ENCODE measurements around the gene PURA.

The PURA gene

DNA sequence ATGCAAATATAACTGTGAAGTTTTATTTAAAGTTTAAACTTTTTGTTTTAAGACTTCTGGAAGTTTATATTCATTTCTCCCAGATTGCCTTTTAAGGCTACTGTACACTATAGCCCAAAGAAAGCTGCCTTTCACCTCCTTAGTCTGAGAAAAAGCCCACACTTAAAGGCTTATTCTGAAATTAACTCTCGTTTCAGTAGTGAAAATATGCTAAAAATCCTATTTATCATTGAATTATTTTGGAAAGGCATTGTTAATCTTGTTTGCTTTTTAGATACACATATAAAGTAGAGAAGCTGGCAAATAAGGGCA lies 3.3 kb upstream of the PURA start:
- no peak for DNase-seq

DNA sequence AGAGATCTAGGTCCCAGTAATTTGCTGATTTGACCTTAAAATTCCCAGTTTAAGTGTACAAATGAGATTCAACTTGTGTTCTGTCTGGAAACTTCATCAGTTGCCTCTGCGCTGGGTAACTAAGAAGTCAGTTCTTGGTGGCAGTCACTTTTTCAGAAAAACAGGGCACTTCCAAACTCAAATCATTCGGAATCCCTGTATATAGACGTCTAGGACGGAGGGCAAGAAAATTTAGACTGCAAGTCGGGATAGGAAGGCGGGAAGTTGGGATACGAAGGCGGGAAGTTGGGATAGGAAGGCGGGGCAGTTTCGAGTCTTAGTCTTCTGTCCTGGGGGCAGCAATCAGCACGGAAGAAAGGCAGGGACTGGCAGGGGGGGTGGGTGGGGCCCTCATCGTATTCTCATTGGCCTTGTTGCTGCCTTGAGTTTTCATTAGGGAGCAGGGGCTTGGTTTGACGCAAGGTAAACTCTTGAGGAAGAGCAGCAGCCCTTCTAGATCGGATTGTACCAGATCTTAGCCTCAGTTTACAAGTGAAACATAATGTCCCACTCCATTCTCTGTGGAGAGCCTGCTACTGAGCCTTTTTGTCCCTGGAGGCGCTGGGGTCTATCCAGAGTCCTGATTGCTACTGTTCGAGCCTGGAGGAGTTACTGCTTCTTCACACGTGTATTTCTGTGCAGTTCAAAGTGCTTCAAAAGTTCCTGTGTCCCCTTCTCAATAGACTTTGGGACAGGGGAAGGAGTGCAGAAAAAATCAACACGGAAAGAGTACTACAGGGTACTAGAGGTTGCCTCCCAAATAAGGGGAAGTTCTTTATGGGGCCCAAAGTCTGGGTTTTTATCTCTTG lies 2.7 kb upstream of the PURA start:
- DNase-seq = no peak

DNA sequence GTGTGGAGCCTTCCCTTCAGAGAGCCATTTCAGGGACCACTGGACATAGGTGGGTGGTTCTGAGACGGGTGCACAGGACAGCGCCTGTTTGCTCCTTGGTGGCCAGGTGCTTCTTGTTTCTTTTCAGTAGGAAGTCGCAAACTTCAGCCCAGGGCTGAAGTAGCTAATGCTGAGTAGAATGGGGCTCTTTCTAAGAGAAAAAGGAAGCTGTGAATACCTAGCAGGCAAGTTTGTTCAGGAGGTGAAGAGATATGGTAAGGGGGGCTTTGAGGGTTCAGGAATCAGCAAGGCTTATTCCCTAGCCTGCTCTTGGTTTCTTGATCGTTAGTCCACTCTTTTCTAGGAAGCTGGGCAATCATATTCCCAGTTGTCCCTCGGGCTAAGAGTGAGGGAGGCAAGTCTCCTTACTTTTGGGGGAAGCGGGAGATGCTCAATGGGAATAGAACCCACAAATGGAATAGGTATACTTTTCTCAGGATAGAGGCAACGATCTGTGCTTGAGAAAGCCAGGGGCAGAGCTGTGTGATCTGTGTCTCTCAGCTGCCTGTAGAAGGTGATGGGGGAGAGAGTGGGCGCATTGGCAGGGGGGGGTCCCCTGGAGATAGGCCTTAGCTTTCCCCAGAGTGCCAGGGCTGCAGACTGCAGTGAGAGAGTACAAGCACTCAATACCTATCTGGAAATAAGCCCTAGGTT lies 1.9 kb upstream of the PURA start:
- DNase-seq = no peak

DNA sequence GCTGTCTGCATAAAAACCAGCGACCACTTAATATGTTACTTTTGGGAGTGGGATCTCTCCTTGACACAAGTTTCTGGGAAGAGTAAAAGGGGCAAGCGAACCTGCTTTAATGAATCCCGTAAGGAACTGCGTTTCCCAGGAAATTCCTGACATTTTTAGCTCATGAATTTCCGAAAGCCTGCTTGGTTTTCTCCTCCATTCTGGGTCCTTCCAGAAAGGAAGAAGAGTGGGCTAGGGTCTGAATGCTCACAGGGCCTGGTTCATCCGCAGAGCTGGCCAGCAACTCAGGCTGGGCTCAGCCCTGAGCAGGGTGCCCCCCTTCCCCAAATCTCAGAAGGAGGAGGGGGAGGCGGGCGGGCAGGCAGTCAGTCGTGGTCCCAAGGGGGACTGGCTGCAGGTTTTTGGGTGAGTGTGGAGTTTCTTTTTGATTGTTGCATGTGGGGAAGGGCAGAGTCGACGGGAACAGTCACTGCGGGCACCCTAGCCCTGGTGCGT lies 1.2 kb upstream of the PURA start:
- DNase-seq = no peak

DNA sequence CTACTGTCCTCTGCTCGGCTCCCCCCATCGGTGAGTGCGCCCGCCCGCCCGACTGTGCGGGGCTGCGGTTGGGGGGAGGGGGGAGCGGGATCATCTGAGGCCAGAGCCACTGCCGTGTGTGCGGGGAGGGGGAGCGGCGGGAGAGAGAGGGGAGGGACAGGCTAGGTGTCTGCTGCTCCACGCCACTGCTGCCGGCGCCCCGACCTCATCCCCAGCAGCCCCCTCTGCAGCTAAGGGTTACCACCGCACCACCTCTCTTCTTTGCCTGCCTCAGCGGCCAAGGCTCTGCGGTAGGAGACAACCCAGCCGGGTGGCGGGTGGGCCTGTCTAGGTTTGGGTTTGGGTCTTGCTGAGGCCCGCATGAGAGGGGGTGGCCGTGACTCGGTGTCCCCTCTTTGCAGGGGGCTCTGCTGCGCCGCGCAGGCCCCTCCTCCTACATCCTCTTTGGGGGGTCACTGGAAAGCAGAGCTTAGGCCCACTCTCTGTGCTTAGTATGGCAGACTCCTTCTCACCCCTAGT lies 670 bp upstream of the PURA start:
- DNase-seq = no peak

DNA sequence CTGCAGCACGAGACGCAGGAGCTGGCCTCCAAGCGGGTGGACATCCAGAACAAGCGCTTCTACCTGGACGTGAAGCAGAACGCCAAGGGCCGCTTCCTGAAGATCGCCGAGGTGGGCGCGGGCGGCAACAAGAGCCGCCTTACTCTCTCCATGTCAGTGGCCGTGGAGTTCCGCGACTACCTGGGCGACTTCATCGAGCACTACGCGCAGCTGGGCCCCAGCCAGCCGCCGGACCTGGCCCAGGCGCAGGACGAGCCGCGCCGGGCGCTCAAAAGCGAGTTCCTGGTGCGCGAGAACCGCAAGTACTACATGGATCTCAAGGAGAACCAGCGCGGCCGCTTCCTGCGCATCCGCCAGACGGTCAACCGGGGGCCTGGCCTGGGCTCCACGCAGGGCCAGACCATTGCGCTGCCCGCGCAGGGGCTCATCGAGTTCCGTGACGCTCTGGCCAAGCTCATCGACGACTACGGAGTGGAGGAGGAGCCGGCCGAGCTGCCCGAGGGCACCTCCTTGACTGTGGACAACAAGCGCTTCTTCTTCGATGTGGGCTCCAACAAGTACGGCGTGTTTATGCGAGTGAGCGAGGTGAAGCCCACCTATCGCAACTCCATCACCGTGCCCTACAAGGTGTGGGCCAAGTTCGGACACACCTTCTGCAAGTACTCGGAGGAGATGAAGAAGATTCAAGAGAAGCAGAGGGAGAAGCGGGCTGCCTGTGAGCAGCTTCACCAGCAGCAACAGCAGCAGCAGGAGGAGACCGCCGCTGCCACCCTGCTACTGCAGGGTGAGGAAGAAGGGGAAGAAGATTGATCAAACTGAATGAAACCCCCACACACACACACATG lies 654 bp downstream of the PURA start:
- DNase-seq = no peak

DNA sequence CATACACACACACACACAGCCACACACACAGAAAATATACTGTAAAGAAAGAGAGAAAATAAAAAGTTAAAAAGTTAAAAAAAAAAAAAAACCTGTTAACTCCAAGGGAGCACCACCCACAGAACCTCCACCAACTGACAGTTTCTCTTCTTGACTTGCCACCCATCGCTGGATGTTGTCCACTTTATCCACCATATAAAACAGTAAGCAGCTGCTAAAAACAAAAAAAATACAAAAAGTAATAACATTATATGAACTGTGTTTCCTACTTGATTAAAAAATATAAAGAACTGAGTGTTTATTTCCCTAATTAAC lies 1.2 kb downstream of the PURA start:
- no peak for DNase-seq

DNA sequence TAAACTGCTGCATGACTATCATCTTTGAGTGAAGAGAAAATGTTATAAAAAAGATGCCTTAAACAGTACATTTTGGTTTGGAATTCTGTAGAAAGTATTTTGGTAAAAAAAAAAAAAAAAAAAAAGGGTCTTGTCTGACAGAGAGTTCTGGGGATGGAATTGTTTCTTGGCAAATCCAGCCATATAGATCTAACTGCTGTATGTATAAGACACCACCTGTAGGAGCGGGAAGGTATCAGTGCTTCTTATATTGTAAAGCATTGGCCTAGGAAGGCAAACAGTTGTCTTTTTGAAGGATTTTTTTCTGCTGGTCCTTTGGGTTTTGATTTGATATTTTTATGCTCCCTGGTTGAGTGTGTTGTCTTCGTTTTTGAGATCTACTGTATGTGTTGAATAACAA lies 2.8 kb downstream of the PURA start:
- no peak for DNase-seq

DNA sequence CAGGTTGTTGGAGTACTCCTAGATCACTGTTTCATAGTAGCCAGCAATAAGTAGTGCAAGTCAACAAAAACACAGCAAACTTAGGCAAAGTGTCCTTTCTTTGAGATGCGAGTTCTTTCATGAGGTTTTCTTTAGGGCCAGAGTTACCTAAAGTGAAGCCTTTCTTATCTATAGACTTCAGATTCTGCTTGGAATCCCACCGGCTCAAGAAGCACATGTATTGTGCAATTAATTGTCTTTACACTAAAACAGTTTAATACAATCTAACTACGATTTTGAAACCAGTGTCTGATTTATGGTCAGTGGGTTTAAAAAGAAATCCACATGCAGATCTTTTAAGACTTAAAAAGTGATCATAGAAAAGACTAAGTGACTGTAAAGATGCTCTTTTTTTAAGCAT lies 3.6 kb downstream of the PURA start:
- no peak for DNase-seq

DNA sequence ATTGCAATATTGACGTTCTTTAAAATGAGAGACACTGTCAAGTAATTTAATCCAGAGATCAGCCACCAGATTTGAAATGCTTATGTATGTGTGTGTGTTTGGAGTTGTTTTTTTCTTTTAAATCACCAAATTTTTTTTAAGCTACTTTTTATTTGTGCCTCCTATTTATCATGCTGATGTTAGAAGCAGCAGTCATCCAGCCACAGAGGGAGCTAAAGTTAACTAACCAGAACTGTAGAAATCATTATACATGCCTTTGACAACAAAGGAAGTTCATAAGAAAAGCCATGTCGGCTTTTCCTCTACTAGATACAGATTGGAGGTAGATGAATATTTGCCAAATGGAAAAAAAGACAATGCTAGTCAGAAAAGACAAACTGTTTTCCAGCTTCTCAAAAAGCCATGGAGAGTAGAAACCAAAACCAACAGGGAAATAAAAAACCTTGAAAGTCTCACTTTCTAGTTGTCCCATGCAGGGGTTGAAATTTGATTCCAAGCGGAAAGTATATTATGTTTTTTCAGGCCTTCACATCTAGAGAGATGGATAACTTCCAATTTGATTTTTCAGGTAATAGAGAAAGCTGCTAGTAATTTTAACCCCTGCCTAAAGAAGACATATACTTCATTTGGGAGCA lies 4.5 kb downstream of the PURA start:
- DNase-seq = no peak

DNA sequence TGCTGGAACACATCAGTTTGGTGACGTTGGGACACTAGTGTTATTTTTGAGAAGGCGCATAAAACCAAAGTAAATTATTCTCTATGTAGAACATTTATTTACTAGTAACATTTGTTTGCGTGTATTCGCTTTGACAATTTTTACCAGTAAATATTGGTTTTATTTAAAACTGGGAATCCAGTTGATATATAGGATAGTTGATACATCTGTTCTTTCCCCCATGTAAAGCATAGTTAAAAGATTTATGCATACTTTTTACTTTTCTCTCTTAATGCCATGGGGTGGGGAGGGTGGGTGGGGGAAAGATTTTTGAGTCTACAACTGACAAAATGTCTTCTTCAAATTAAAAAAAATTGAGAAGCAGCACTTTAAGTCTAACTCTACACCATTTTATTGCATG lies 11.7 kb downstream of the PURA start, which contains the start of gene IGIP:
IGIP (plus strand) TSS at position 301 of the 400 bp plus-strand sequence. CDS start 2,540 bp downstream, outside the sequence.
- no peak for DNase-seq

DNA sequence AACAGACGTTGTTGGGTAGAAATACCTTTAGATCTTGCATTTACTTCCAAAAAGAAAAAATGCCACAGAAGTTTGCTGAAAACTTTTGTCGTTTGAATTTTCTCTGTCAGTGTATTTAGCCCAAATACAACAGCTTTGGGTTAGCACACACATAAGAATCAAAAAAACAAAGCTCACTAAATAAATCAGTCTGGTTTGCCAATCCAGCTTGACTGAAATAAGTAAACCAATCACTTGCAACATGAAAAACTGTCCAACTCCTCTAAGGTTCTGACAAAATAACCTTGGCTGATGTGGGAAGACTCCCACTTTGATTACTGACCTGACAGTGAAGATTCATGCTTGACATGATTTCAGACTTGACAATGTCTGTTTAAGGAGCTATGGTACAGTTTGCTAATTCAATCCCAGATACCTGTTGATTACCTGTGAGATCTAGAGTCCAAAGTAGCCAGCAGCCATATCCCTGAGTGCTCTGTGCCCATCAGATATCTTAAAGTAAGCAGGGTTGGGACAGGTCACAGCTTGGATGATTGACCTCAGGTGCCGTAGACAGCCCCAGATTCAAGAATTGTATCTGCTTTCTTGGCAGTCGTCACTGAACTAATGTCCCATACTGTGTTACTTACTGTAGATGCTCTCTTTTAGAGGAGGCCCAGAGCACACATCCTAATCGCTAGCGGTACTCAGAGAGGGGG lies 12.6 kb downstream of the PURA start:
- no peak for DNase-seq

DNA sequence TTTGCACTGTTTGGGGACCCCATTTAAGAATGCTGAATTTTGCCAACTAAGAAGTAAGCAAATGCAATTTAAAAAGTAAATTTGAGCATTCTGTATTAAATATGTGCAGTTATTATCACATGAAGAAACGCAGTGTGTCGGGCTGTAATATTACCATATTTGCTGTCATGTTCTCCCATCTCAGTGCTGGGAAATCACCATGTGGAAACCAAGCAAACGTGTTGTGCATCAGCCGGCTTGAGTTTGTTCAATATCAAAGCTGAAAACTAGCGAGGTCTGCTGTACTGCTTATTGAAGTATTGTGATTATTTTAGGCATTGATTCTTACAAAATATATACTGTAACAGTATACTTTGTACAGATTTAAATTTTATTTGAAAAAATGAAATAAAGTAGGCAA lies 14.5 kb downstream of the PURA start:
- DNase-seq = no peak

DNA sequence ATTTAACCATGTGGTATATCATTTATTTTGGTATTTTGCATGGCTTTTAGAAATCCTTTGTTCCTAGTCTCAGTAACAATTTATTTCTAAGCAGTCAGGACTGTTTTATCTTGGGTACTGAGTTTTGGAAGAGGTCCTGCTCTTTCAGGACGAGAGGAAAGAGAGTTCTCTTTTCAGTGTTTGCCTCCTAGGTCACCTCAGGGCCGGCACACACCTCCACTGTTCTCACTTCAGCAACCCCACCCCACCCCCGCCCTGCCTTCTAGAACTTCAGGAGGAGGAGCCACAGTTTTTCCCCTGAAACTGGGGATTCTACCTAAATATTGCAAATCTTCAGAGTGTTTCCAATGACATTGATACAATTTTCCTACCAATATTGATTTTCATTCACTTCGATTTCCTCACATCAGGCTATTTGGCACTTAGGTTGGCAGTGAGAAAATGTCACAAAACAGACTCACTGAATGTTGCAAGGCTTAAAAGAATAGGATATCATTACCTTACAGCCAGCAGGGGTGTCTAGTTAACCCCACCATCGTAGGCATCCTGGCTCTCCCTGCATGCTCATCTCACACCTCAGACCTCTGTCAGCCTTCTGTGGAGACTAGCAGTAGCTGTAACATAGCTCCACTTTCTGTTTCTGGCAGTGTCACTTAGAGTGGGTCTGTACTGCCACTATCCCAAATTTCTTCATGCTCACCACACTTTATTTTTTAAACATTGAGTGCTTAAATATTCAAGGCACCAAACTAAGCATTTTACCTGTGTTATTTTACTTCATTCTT lies 17.2 kb downstream of the PURA start:
- DNase-seq = no peak

DNA sequence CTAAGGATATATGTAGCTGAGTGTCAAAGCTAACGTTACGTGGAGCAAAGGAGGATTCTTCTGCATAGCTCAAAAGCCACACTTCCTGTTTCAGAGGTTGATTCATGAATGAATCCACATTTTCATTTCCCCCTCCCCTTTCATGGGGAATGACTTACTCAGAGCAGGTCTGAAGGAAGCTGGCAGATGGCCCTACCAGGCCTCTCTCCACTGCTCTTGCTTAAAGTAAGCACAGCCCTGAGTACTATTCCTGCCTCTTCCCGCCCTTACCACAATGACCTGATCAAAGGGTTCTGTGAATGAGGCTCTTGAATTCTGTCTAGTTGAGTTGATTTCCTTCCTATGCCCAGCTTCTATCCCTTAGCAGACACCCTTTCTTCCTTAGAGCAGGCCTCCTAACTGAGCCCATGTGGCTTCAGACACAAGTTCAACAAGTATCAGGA lies 18.1 kb downstream of the PURA start:
- no peak for DNase-seq

DNA sequence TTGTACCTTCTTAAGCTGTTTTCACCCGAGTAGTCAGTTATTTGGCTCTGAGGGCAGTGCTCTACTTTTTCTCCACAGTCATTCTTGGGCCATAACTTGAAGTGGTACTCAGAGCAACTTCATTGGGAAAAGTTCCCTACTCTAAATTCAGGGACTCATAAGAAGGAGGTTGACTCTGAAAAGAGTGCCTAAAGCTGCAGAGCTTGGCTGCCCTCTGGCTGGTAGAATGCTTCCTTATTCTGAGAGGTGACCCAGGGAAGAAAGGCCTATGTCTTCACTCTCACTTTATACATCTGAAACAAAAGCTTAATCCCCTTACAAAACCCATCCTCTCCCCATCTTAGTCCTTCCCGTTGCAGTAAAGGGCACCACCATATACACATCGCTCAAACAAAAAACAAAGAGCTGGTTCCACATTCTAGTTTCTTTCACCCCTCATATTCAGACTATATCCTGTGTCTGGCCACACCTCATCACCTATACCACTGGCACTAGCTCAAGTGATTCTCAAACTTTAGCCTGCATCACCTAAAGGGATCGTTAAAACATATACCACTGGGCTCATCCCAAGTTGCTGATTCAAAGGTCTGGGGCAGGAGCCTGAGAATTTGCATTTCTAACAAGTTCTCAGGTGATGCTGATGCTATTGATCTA lies 19.7 kb downstream of the PURA start:
- no peak for DNase-seq

DNA sequence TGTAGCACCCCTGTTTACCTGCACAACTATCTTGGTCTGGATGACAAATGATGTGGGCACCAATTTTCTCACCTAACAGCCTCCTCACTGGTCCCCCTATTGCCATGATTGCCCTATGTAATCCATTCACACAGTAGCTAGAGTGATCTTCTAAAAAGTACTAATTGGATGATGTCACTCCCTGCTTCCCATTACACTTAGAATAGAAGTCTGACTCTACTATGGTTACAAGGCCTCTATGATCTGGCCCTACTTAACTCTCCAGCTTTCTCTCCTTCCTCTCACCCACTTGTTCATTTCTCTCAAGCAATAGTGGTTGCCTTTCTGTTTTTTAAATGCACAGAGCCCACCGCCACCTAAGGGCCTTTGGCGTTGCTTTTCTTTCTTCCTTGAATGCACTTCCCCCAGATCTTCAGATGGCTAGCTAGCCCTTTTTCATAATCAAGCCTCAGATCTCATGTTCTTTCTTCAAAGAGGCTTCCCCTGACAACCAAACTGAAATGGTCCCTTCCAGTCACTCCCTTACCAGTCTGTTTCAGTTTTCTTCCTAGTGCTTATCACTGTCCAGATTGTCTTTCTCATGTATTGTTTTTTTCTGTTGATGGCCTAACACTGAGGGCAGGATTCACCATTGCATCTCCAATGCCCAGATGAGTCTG lies 20.5 kb downstream of the PURA start:
- DNase-seq = no peak

DNA sequence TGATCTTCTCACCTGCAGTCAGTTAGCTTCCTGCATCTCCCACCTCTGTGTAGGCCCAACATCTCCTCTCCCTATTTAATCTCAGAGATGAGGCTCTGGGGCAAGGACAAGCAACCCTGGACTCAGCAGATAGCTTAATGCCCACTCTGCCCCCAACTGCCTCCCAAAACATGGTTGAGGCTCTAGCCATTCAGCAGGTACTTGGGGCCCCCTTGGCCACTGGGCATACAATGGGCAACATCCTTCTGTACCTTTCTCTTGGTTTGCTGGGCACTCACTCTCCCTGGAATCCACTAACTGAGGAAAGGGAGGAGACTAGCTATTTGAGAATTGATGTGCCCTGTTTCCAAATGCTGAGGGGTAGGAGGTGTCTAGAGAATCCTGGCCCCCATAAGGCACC lies 21.2 kb downstream of the PURA start:
- no peak for DNase-seq

DNA sequence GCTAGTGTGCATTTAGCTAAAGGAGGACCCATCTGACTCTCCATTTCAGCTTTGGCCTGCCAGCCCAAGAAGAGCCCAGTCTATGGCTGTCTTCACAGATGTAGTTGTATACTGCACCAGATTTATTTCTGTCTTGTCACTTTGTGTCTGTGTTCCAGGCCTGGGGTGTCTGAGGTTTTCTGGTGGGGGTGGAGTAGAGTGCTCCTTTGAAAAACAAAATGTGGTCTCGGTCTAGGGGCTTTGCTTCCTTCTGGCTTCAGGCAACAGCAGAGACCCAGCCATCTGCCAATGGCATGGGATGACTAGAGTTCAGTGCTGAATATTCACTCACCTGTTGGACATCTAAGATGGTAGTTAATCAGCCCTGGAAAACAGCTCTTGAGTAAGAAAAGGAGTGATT lies 22.7 kb downstream of the PURA start:
- no peak for DNase-seq

DNA sequence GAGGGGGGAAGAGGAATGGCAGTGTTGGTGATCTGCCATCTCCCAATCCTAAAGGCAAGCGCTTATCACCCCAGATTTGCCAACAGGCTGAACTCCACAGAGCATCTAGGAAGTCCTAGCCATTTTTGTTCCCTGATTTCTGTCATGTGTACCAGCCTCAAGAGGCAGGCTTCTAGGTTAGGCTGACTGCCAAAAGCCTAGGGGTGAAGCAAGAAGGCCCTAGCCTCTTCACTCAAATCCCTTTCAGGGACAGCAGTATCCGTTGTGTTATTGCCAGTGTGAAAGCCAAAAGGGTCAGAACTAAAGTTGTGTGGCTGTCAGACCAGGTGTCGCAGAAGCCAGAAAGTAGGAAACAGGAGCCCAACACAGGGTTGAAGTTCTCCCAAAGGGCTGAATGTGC lies 26.5 kb downstream of the PURA start:
- DNase-seq = no peak

All from NCI-H1694 treated with DMSO at 0.1 percent for 48 hours (cell line).